DMS 273 (cell line): ENCODE results near the gene ZC3H18.

Source experiments
- DNase-seq: peaks from one replicate; lab custom pipeline; 2025; ENCODE audit not compliant: unreplicated experiment; lab: John Stamatoyannopoulos, UW

The ZC3H18 gene

DNA sequence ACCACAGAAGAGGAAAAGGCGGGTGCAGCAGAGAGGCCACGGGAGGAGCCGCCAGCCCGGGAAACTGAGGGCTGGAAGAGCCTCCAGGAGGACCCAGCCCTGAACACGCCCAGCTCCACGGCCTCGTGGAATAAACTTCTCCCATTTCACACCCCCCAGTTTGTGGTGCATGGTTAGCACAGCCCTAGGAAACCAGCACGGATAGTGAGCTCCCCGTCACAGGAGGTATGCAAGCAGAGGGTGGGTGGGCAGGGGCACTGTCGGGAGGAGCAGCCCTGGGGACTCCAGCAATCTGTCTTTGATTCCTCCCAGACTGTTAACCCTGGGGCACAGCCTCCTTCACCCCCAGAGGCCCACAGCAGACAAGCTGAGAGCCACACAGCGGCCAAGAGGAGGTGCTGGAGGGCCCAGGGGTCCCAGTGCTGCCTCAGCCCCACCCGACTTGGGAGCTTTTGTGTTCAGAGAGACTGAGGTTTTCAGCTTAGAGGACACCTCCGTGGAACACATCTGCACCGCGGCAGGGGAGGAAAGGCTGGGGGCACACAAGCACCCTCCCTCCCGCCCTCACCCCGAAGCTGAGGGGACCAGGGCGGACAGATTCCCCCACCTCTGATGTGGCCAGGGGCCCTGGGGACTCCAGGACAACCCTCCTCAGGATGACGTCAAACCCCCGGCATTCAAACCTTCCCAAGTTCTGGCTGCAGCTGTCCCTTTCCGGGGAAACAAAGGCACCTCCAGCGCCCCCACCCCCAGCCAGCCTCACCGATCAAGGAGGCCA lies 66.5 kb downstream of the ZC3H18 start:
- DNase-seq, result no peak

- DNase-seq, result no peak
Observed at GRCh38 chr16:88638323-88639230, 68.4 kb downstream of the ZC3H18 start, which contains the start of gene IL17C. Gene IL17C (plus strand): TSS chr16:88638572. CDS start chr16:88638642, 70 bp downstream.

GRCh38 chr16:88639231-88640038 lies 69.2 kb downstream of the ZC3H18 start:
- peak; percentile 63 for DNase-seq

GRCh38 chr16:88640039-88640495 lies 69.9 kb downstream of the ZC3H18 start:
- no peak for DNase-seq

GRCh38 chr16:88640498-88641247 lies 70.5 kb downstream of the ZC3H18 start:
- no peak for DNase-seq

DNA sequence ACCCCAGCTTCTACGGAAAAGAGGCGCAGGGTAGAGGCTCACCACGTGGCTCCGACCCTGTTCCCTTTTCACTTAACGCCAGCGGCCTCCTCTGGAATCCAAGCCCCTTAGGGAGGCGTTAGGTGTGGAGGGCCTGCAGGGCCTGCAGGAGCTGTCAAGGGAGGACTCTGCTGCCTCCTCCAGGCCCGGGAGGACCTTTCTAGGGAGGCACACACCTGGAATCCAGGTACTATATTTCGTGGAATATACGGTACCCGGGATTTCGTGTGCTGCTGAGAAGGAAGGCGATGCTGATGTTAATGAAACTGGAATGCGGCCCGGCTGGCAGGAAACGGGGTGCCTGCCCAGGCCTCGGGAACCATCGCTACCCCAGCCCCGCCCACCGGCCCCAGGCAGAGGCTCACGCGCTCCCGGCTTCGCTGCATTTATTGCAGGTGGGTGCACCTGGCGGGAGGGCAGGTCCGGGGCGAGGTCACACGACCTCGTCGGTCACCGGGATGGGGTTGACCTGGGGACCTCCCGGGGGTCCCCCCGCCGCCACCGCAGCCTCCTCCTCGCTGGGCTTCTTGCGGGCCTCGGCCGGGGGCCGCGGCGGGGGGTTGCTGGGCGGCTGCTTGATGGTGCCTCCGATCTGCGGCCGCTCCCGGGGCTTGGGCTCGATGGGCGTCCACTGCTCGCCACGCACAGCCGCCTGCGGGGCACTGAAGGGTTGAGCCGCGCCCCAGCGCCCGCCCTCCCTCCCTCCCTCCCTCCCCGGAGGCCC lies 72.9 kb downstream of the ZC3H18 start:
- no peak for DNase-seq

GRCh38 chr16:88643644-88643932 lies 73.4 kb downstream of the ZC3H18 start:
- no peak for DNase-seq

- DNase-seq, result no peak
Observed at GRCh38 chr16:88645455-88645854, 75.3 kb downstream of the ZC3H18 start.

- DNase-seq, result no peak
Observed at GRCh38 chr16:88645941-88646340, 75.7 kb downstream of the ZC3H18 start.

GRCh38 chr16:88646345-88647034 lies 76.3 kb downstream of the ZC3H18 start:
- no peak for DNase-seq

DNA sequence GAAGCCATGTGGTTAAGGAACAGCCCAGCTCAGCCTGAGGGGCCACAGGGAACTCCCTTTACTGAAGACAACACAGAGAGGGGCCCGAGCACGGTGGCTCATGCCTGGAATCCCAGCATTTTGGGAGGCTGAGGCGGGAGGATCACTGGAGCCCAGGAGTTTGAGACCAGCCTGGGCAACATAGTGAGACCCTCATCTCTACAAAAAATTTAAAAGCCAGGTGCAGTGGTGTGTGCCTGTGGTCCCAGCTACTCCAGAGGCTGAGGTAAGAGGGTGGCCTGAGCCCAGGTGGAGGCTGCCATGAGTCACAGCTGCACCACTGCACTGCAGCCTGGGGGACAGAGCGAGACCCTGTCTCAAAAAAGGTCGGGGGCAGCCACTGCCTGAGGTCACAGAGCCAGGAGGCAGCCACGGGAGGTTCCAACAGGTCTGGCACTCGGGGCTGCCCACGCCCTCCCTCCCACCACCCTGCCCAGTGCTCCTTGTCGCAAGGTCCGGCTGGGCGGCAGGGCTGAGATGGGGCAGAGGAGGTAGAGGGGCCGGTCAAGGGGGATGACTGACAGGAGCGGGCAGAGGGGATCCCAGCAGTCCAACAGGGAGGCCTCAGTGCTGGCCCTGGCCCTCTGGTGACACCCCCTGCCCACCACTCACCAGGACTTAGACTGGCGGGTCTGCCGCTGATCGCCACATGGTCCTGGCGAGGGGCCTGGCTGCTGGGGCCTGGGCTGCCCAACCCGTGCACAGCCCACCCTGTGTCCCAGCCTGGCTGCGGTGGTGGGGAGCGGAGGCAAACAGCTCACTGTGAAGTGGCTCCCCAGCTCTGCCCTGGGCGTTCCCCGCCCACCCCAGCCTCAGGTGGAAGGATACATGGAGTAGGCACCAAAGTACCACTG lies 77.2 kb downstream of the ZC3H18 start:
- no peak for DNase-seq

- peak; percentile 77 for DNase-seq
Observed at GRCh38 chr16:88649195-88649923, 79.2 kb downstream of the ZC3H18 start.

DNA sequence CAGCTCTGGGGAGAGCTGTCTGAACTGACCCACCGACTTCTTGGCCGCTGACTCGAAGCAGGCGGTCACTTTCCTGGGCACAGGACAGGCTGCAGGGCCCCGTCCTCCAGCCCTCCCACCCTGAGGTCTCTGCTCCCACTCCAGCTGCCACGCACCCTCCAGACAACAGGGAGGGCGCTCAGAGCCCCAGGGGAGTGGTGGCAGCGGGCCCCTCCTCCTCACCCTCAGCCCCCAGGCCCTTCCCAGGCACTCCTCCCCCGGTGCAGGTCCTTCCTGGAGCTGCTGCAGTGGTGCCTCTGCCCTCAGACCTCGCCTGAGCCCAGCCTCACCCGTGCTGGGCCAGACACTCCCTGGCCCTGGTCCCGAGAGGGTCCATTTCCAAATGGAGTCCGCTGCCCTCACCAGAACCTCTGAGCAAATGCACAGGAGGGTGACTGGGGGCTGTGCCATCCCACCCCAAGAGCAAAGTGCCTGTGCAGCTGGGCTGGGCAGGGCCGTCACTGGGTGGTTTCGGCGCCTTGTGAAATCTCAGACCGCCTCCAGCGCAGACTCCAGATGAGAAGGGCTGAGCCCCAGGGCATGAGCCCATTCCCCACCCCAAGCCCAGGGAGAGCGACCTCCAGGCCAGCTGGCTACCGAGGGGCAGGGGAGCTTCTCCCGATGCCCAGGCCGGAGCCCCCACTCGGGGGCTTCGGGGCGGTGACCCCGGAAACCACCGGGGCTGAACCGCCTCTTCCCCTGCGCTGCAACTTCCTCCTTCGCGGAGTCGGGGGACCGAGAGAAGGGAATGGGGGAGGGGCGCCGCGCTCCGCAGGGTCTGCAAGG lies 79.9 kb downstream of the ZC3H18 start:
- no peak for DNase-seq

GRCh38 chr16:88650749-88651275 lies 80.6 kb downstream of the ZC3H18 start, which contains the start of gene CYBA:
Gene CYBA (minus strand): TSS chr16:88651053. CDS start chr16:88651013, 40 bp downstream.
- peak; percentile 79 for DNase-seq

DNA sequence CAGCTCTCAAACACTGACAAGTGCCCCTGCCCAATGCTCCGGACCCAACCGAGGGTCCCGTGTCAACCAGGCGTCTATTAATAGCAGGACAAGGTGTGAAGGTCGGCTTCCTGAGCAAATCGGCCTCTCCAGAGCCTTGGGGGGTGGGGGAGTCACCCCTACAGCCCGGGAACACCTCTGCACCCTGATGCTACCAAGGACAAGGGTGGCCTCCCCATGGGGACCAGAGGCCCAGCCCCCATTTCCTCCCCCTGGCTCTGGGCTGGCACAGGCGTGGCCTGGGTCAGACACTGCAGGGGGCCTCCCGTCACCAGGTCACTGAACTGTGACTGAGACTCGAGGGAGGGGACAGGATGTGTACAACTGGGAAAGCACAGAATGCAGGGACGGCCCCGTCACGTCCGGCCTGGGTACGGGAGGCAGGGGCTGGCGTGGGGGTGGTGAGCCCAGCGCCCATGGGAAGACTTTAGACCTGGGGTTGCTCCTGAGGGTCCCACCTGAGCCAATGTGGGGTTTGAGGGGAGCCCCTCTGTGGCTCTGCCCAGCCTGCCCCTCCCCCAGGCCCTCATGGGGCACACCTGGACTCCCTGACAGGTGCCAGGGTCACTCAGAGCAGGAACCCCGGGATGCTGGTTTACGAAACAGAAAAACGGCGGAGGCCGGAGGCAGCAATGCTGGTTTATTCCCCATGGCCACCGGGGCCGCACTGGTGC lies 81.2 kb downstream of the ZC3H18 start:
- DNase-seq, result no peak
